BE2C (cell line): ENCODE measurements around the gene MFF.
"Not testable (repeated sequence)": the region's sequence is repeated elsewhere in the genome, so short reads cannot be mapped to it uniquely, and the experiment has no call there.

ENCODE experiments used
- DNase-seq: peaks from one replicate; pipeline ENCODE4 v3.0.0-alpha.2; 2020
- H3K27me3 ChIP-seq: fragments of 250-450 bp; sonication (Bioruptor Pico); 2 replicates; pipeline ENCODE4 v1.5.1; 2020; ENCODE audit warnings: mild to moderate bottlenecking
- H3K36me3 ChIP-seq: fragments of 250-450 bp; sonication (Bioruptor Pico); 2 replicates; pipeline ENCODE4 v1.5.1; 2020; ENCODE audit warnings: mild to moderate bottlenecking
- H3K4me1 ChIP-seq: fragments of 250-450 bp; sonication (Bioruptor Pico); 2 replicates; pipeline ENCODE4 v1.5.1; 2020
- H3K4me3 ChIP-seq: 2 replicates; pipeline ENCODE4 v1.5.1; 2011; ENCODE audit warnings: low read depth, low read length
- H3K9me3 ChIP-seq: fragments of 250-450 bp; sonication (Bioruptor Pico); 2 replicates; pipeline ENCODE4 v1.5.1; 2020
- TF ChIP-seq, protein P1 (sequence below): IDR thresholded peaks from 2 replicates; pipeline ENCODE4 v1.5.1; 2012; ENCODE audit warnings: mild to moderate bottlenecking, low read depth, low read length

Gene MFF

DNA sequence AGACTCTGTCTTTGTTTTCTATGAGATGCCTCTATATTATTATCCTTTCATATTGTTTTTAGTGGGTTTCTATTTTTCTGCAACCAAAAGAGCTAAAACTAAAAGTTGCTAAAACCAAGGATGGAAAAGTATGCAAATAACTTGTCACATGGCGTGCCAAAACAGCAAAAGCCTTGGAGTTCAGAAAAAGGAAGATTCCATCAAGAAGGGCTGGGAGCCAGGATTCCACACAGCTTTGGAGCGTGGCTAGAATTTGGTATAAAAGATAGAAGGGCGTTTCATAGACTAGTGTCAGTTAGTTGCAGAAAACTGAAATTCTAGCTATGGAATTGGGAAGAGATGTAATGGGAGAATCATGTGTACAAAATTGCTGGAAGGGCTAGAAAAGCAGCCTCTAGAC, 58.6 kb downstream of the MFF start:
- Histone ChIP-seq H3K9me3 (no peaks in the 10 kb centered on the region), H3K36me3 (no peaks in the 10 kb centered on the region), H3K4me3 (no peak overlapping the region), H3K4me1 (no peaks in the 10 kb centered on the region), H3K27me3 (peaks cover 8% of the 10 kb centered on the region)
- no peak for DNase-seq
- TF ChIP-seq, protein P1, sequence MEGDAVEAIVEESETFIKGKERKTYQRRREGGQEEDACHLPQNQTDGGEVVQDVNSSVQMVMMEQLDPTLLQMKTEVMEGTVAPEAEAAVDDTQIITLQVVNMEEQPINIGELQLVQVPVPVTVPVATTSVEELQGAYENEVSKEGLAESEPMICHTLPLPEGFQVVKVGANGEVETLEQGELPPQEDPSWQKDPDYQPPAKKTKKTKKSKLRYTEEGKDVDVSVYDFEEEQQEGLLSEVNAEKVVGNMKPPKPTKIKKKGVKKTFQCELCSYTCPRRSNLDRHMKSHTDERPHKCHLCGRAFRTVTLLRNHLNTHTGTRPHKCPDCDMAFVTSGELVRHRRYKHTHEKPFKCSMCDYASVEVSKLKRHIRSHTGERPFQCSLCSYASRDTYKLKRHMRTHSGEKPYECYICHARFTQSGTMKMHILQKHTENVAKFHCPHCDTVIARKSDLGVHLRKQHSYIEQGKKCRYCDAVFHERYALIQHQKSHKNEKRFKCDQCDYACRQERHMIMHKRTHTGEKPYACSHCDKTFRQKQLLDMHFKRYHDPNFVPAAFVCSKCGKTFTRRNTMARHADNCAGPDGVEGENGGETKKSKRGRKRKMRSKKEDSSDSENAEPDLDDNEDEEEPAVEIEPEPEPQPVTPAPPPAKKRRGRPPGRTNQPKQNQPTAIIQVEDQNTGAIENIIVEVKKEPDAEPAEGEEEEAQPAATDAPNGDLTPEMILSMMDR, result no peak

DNA sequence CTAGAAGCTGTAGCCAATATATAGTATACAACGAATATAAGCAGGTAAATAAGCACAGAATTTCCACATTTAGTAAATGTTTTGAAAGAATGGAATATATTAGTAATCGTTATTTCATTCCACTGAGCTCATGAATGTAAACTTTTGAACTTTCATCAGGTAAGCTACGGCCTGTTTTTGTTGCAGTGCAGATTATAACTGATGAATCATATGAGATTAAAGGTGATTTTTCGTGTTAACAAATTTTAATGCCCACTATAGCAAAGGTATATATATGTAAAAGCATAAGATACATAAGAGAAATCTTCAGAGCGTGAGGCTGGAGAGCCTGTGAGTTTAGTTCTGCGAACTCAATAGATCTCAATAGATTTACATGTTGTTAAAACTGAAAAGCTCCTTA, 61.6 kb downstream of the MFF start:
- no peak for DNase-seq

GRCh38 chr2:227387583-227387982, 62.5 kb downstream of the MFF start, which contains the start of gene SCYGR1:
Gene SCYGR1 (minus strand): TSS chr2:227387949. CDS start chr2:227387949, 0 bp downstream.
- H3K4me3 ChIP-seq, DNase-seq, H3K36me3 ChIP-seq, H3K9me3 ChIP-seq, H3K27me3 ChIP-seq, H3K4me1 ChIP-seq: not testable (repeated sequence)

More for the DNA sequence above, 61.6 kb downstream of the MFF start:
- TF ChIP-seq, protein P1, result no peak
- Histone ChIP-seq H3K4me1 (no peaks in the 10 kb centered on the region), H3K27me3 (peaks cover 8% of the 10 kb centered on the region), H3K36me3 (no peaks in the 10 kb centered on the region), H3K4me3 (no peak overlapping the region), H3K9me3 (no peaks in the 10 kb centered on the region)

DNA sequence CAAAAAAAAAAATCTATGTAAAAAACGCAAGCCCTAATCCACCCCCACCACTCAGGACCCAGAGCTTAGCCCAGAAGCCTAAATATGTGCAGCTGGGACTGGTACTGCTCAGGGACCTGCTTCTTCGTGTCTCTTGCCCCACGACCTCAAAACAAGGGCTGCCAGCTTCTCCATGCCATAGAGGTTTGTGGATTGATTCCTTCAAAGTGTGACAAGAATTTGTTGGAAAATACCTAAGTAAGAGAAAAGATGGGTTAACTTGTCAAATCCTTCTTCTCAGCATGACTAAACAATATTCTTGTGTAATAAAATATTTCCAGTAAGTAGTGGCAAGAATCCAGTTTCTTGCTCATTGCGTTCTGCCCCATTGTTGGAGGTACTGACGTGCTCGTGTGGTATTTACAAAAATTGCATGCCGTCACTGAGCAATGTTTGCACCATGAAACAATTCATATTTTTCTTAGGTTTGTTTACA, 63.5 kb downstream of the MFF start:
- TF ChIP-seq, protein P1, result no peak
- Histone ChIP-seq H3K9me3 (no peaks in the 10 kb centered on the region), H3K4me1 (no peaks in the 10 kb centered on the region), H3K27me3 (peaks cover 8% of the 10 kb centered on the region), H3K4me3 (no peak overlapping the region), H3K36me3 (no peaks in the 10 kb centered on the region)
- DNase-seq, result no peak

- Histone ChIP-seq H3K36me3 (no peaks in the 10 kb centered on the region), H3K27me3 (peaks cover 4% of the 10 kb centered on the region), H3K4me1 (no peaks in the 10 kb centered on the region), H3K4me3 (no peak overlapping the region), H3K9me3 (no peaks in the 10 kb centered on the region)
- TF ChIP-seq, protein P1, result no peak
- DNase-seq, result no peak
Measured at GRCh38 chr2:227389231-227389630, 64.2 kb downstream of the MFF start.

DNA sequence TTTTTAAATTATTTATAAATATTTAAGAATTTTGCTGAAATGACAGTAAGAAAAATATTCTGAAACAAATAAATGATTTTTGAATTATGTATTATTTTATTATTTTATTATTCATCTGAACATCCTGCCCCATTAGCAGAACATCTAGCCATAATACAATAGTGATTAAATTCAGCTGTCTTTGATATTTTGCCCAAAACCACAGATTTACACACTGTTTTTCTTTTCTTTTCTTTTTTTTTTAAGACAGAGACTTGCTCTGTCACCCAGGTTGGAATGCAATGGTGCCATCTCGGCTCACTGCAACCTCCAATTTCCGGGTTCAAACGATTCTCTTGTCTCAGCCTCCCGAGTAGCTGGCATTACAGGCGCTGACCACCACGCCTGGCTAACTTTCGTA, 64.6 kb downstream of the MFF start:
- TF ChIP-seq, protein P1, result no peak
- Histone ChIP-seq H3K36me3 (no peaks in the 10 kb centered on the region), H3K4me1 (no peaks in the 10 kb centered on the region), H3K4me3 (no peak overlapping the region), H3K27me3 (no peaks in the 10 kb centered on the region), H3K9me3 (no peaks in the 10 kb centered on the region)
- DNase-seq, result no peak
